ENCODE results near the gene CNOT4. TPM values are rescaled to one million over a fixed set of nuclear protein-coding genes. Genes with fewer than 3 reads are reported as not detected.

The CNOT4 gene
- total and polyA plus RNA-seq, 2 of the 13 experiments (the other 11 are each of a cell fraction or from before 2014, with no cell fraction given) = 7.4 to 8.4 TPM

GRCh38 chr7:135512135-135512887, 2.4 kb upstream of the CNOT4 start (continued):
- TF ChIP-seq ZNF496 (CRISPR knock-in tag; IDR thresholded peaks at IDR 0.05; ENCODE audit: insufficient replicate concordance) (no peak), ZBTB2 (CRISPR knock-in tag; IDR thresholded peaks at IDR 0.05; ENCODE audit: low read depth) (no peak), ZSCAN5A (CRISPR knock-in tag; IDR thresholded peaks at IDR 0.05; ENCODE audit: borderline replicate concordance) (no peak), ZNF580 (CRISPR knock-in tag; IDR thresholded peaks at IDR 0.05; ENCODE audit: borderline replicate concordance, low read depth) (no peak), CBX5 (CRISPR knock-in tag; IDR thresholded peaks at IDR 0.05; ENCODE audit: borderline replicate concordance) (no peak), MAFK (conservative IDR thresholded peaks at IDR 0.05 in 1 of 2, IDR thresholded peaks at IDR 0.05 in 1 of 2; ENCODE audit: low read length in 2 of 2) (peak; percentile 52 to 82), STAG1 (CRISPR knock-in tag; IDR thresholded peaks at IDR 0.05) (peak; percentile 76), NR2F2 (IDR thresholded peaks at IDR 0.05; ENCODE audit: borderline replicate concordance, low read depth) (no peak), TBX2 (CRISPR knock-in tag; IDR thresholded peaks at IDR 0.05; ENCODE audit: borderline replicate concordance) (no peak), ELF3 (CRISPR knock-in tag; IDR thresholded peaks at IDR 0.05) (0 out of 2 replicates have a peak, but pooled peaks have one; percentile 28), FOSL2 (CRISPR knock-in tag; IDR thresholded peaks at IDR 0.05) (peak; percentile 29), NR2F6 (IDR thresholded peaks at IDR 0.05) (0 out of 2 replicates have a peak, but pooled peaks have one; percentile 15), NR2F6 (CRISPR knock-in tag; IDR thresholded peaks at IDR 0.05) (no peak)

Measured in HepG2 (cell line).